HS-27A (cell line): ENCODE data around the gene FCRL6.

Source experiments
- DNase-seq: peaks from one replicate; pipeline ENCODE4 v3.0.0-alpha.2; 2012; ENCODE audit warnings: low read depth, missing footprints

Gene FCRL6

GRCh38 chr1:159799446-159799985 lies 2.6 kb upstream of the FCRL6 start:
- DNase-seq: no peak

- DNase-seq: no peak
Measured at GRCh38 chr1:159800177-159800930, 1.8 kb upstream of the FCRL6 start.

GRCh38 chr1:159803956-159804689 lies 2.0 kb downstream of the FCRL6 start:
- no peak for DNase-seq

- DNase-seq: no peak
Measured at GRCh38 chr1:159804924-159805323, 2.8 kb downstream of the FCRL6 start.

GRCh38 chr1:159815926-159816325 lies 13.8 kb downstream of the FCRL6 start:
- DNase-seq: no peak

- DNase-seq: no peak
Measured at GRCh38 chr1:159817276-159818041, 15.3 kb downstream of the FCRL6 start.

GRCh38 chr1:159821171-159821867 lies 19.2 kb downstream of the FCRL6 start:
- no peak for DNase-seq

- no peak for DNase-seq
Measured at GRCh38 chr1:159823406-159823805, 21.2 kb downstream of the FCRL6 start.

GRCh38 chr1:159825564-159825963 lies 23.4 kb downstream of the FCRL6 start:
- DNase-seq: no peak

GRCh38 chr1:159826441-159827101 lies 24.4 kb downstream of the FCRL6 start, which contains the start of gene SLAMF8:
TSS of gene SLAMF8 (plus strand) at chr1:159826873. CDS start at chr1:159826899, 26 bp downstream.
- DNase-seq: no peak

GRCh38 chr1:159827102-159827490 lies 24.9 kb downstream of the FCRL6 start:
- no peak for DNase-seq

GRCh38 chr1:159827549-159827948 lies 25.4 kb downstream of the FCRL6 start:
- no peak for DNase-seq

- no peak for DNase-seq
Measured at GRCh38 chr1:159828176-159828575, 26.0 kb downstream of the FCRL6 start.

- DNase-seq: no peak
Measured at GRCh38 chr1:159828581-159829272, 26.6 kb downstream of the FCRL6 start.

- no peak for DNase-seq
Measured at GRCh38 chr1:159829273-159829634, 27.1 kb downstream of the FCRL6 start.

- DNase-seq: no peak
Measured at GRCh38 chr1:159829822-159830465, 27.8 kb downstream of the FCRL6 start.

GRCh38 chr1:159830722-159831121 lies 28.6 kb downstream of the FCRL6 start:
- no peak for DNase-seq

- DNase-seq: no peak
Measured at GRCh38 chr1:159831412-159832141, 29.4 kb downstream of the FCRL6 start.

GRCh38 chr1:159832309-159832708 lies 30.1 kb downstream of the FCRL6 start:
- DNase-seq: no peak
